Endothelial cell of umbilical vein (primary cell): ENCODE data around the gene TRRAP. TPM values are rescaled to one million over a fixed set of nuclear protein-coding genes. Genes with fewer than 3 reads are reported as not detected.

Source experiments
- BruUV-seq: library from RNA; stranded (reverse); fragments of 400-500 nt; replicated peaks from 2 replicates; lab custom pipeline; 2021; lab: Mats Ljungman, UMichigan
- CTCF ChIA-PET: fragments of 300-600, 350-600 bp; sonication (Branson Sonifier 250); formaldehyde crosslinking; loops from one replicate; lab custom pipeline; 2021; ENCODE audit warnings: antibody characterized with exemption, inconsistent platforms; lab: Charles Lee
- POLR2A ChIA-PET: fragments of 300-600, 350-600 bp; sonication (Branson Sonifier 250); formaldehyde crosslinking; loops from one replicate; lab custom pipeline; 2021; ENCODE audit warnings: antibody characterized with exemption, inconsistent platforms; lab: Charles Lee
- DNase-seq: peaks from one replicate; pipeline ENCODE4 v3.0.0-alpha.2; 2011; ENCODE audit warnings: low read depth, low spot score
- FAIRE-seq: peaks from 2 replicates; lab custom pipeline; 2011; peaks lifted over from hg19 to GRCh38; lab: Jason Lieb, UNC
- H2AFZ ChIP-seq: 2 replicates; pipeline ENCODE4 v1.6.0; 2012; ENCODE audit warnings: low read depth, low read length, control low read depth, inconsistent platforms
- H3K27ac ChIP-seq: 2 replicates; pipeline ENCODE4 v1.5.1; 2011; ENCODE audit warnings: low read depth, mild to moderate bottlenecking, control low read depth, low read length, moderate library complexity; ENCODE audit not compliant: insufficient read depth
- H3K27me3 ChIP-seq, 2 experiments: 2 replicates each; pipeline versions ENCODE4 v1.6.0 to v1.6.1; 2011; ENCODE audit warnings: low read length in 2 of 2, mixed read lengths in 1 of 2; ENCODE audit not compliant: control insufficient read depth in 2 of 2, insufficient read depth in 2 of 2
- H3K36me3 ChIP-seq, 2 experiments: 2 replicates in 1 of 2; 3 replicates in 1 of 2; pipeline ENCODE4 v1.5.1; 2011; ENCODE audit warnings: low read length in 2 of 2, mild to moderate bottlenecking in 1 of 2, moderate library complexity in 1 of 2; ENCODE audit not compliant: control insufficient read depth in 2 of 2, insufficient read depth in 2 of 2; ENCODE audit errors: extremely low read depth in 1 of 2
- H3K4me1 ChIP-seq: 3 replicates; pipeline ENCODE4 v1.5.1; 2011; ENCODE audit warnings: mild to moderate bottlenecking, low read length; ENCODE audit not compliant: control insufficient read depth, insufficient read depth; ENCODE audit errors: extremely low read depth
- H3K4me2 ChIP-seq: 2 replicates; pipeline ENCODE4 v1.6.1; 2011; ENCODE audit warnings: low read length, control low read depth, mixed read lengths; ENCODE audit not compliant: insufficient read depth
- H3K4me3 ChIP-seq, 3 experiments: fragments of 200-600 bp in 1 of 3; sonication (generic), shearing (Covaris generic) in 1 of 3; replicated peaks in 1 of 3; 2 replicates each; pipeline ENCODE4 v1.5.1; 2011 to 2016; ENCODE audit warnings: control low read depth in 3 of 3, low read length in 3 of 3, mild to moderate bottlenecking in 2 of 3, inconsistent platforms in 1 of 3, low read depth in 1 of 3, moderate library complexity in 1 of 3; ENCODE audit not compliant: insufficient read depth in 1 of 3
- H3K79me2 ChIP-seq: 2 replicates; pipeline ENCODE4 v1.6.0; 2012; ENCODE audit warnings: low read length, inconsistent platforms; ENCODE audit not compliant: control insufficient read depth, insufficient read depth
- H3K9ac ChIP-seq: replicated peaks from 2 replicates; pipeline ENCODE3; 2011; ENCODE audit warnings: low read length, control low read depth; ENCODE audit not compliant: insufficient read depth; ENCODE audit errors: extremely low read depth
- H3K9me1 ChIP-seq: replicated peaks from 3 replicates; pipeline ENCODE4 v1.6.0; 2011; ENCODE audit warnings: mild to moderate bottlenecking, low read length; ENCODE audit not compliant: control insufficient read depth, insufficient read depth; ENCODE audit errors: extremely low read depth
- H3K9me3 ChIP-seq: replicated peaks from 2 replicates; pipeline ENCODE4 v1.5.1; 2012; ENCODE audit warnings: low read length, inconsistent platforms; ENCODE audit not compliant: control insufficient read depth, insufficient read depth
- H4K20me1 ChIP-seq: replicated peaks from 2 replicates; pipeline ENCODE3; 2011; ENCODE audit warnings: mild to moderate bottlenecking, low read length; ENCODE audit not compliant: control insufficient read depth, insufficient read depth; ENCODE audit errors: extremely low read depth
- CTCF ChIP-seq, 2 donors: IDR thresholded peaks; 1 replicate in 1 of 2; 2 replicates in 1 of 2; pipeline ENCODE4 v1.5.1; 2011; ENCODE audit warnings: low read length in 2 of 2, mild to moderate bottlenecking in 2 of 2, moderate library complexity in 2 of 2, control low read depth in 1 of 2, inconsistent platforms in 1 of 2, low read depth in 1 of 2; ENCODE audit not compliant: insufficient read depth in 1 of 2; ENCODE audit errors: extremely low read depth in 1 of 2
- EZH2 ChIP-seq: IDR thresholded peaks from 2 replicates; pipeline ENCODE4 v1.6.1; 2012; ENCODE audit warnings: borderline replicate concordance, low read depth, mild to moderate bottlenecking, moderate library complexity, low read length, inconsistent platforms; ENCODE audit not compliant: severe bottlenecking
- FOS ChIP-seq: IDR thresholded peaks from 2 replicates; pipeline ENCODE4 v1.6.1; 2011; ENCODE audit warnings: mild to moderate bottlenecking, low read length, moderate library complexity, borderline replicate concordance; ENCODE audit not compliant: insufficient read depth
- GATA2 ChIP-seq: IDR thresholded peaks from 2 replicates; pipeline ENCODE4 v1.7.0; 2011; ENCODE audit warnings: low read depth, mild to moderate bottlenecking, moderate library complexity, mixed read lengths, low read length; ENCODE audit not compliant: insufficient read length, insufficient read depth
- JUN ChIP-seq: IDR thresholded peaks from 2 replicates; pipeline ENCODE4 v1.6.1; 2011; ENCODE audit warnings: borderline replicate concordance, low read depth; ENCODE audit not compliant: insufficient read length, insufficient read depth
- MAX ChIP-seq: IDR thresholded peaks from 2 replicates; pipeline ENCODE4 v1.6.1; 2011; ENCODE audit not compliant: insufficient read depth, insufficient read length
- MYC ChIP-seq: IDR thresholded peaks from one replicate; pipeline ENCODE4 v1.6.1; 2011; ENCODE audit warnings: mild to moderate bottlenecking, low read depth, low read length
- POLR2A ChIP-seq: IDR thresholded peaks from 2 replicates; pipeline ENCODE4 v1.6.1; 2012; ENCODE audit warnings: low read depth, mild to moderate bottlenecking, control low read depth, low read length
- POLR2AphosphoS5 ChIP-seq: IDR thresholded peaks from 2 replicates; pipeline ENCODE4 v1.6.1; 2012; ENCODE audit warnings: low read depth, mild to moderate bottlenecking, control low read depth, low read length, moderate library complexity; ENCODE audit not compliant: insufficient read depth
- dilution Hi-C: fragments of 300-500 bp; cut with MboI; formaldehyde crosslinking; loops from one replicate; pipeline ENCODE4 v1.15.0; 2019; ENCODE audit warnings: low sequenced_read_pairs; ENCODE audit not compliant: extremely low pct_ligation_motif_present
- intact Hi-C: fragments of 100-400 bp; cut with micrococcal nuclease; formaldehyde crosslinking; loops from one replicate; pipeline ENCODE4 v1.10.0; 2022
- polyA plus RNA-seq, 4 experiments: library from polyadenylated mRNA; depleted of rRNA in 3 of 4; stranded (reverse) in 3 of 4; unstranded in 1 of 4; fragments of >200 nt; gene quantifications; 2 replicates each; pipeline versions ENCODE4 v1.2.1 to v1.2.3, GENCODE V29; 2011 to 2012; ENCODE audit warnings: missing spikeins in 1 of 4
- total RNA-seq: library from RNA; stranded (reverse); gene quantifications from 2 replicates; pipeline ENCODE4 v1.2.3, GENCODE V29; 2021

TRRAP gene
- total and polyA plus RNA-seq, 2 donors (not counting 3 experiments of a cell fraction or from before 2014, with no cell fraction given): 21.8 to 45.8 TPM

GRCh38 chr7:99027841-99028240 lies 149.5 kb downstream of the TRRAP start:
- H4K20me1 ChIP-seq: no peaks in the 10 kb centered on the region
- BruUV-seq: no TSS peak
- H3K9ac ChIP-seq: no peak overlapping the region
- peaks cover 6 to 16% of the 10 kb centered on the region in 2 experiments for H3K36me3 ChIP-seq
- H3K9me1 ChIP-seq: no peaks in the 10 kb centered on the region
- peaks cover 6% of the 10 kb centered on the region for H3K79me2 ChIP-seq
- H3K27me3 ChIP-seq: no peaks in the 10 kb centered on the region
- POLR2A ChIA-PET: no interaction called here
- dilution Hi-C loops: no loop called here
- intact Hi-C loops: no loop called here
- no peak overlapping the region for H3K4me3 ChIP-seq
- peaks cover 24% of the 10 kb centered on the region for H3K4me1 ChIP-seq
- H3K4me2 ChIP-seq: no peak overlapping the region
- CTCF ChIA-PET: no interaction called here
- no peak overlapping the region for H2AFZ ChIP-seq
- TF ChIP-seq MAX (no peak), MYC (no peak), FOS (no peak), GATA2 (no peak), POLR2A (no peak), EZH2 (no peak), JUN (no peak), CTCF (IDR thresholded peaks at IDR 0.05; ENCODE audit: extremely low read depth in 1 of 2, insufficient read depth in 1 of 2, low read depth in 1 of 2, low read length in 2 of 2) (no peak), POLR2AphosphoS5 (no peak)
- DNase-seq (no peak), FAIRE-seq (no peak)
- no peaks in the 10 kb centered on the region for H3K9me3 ChIP-seq
- no peak overlapping the region for H3K27ac ChIP-seq
